NCI-H524 treated with DMSO at 0.1 percent for 48 hours (cell line): Measurements from ENCODE around the gene ANKRD11.
"Not testable (repeated sequence)": the region's sequence is repeated elsewhere in the genome, so short reads cannot be mapped to it uniquely, and the experiment has no call there.

ENCODE experiments used
- DNase-seq: peaks from one replicate; lab custom pipeline; 2025; lab: John Stamatoyannopoulos, UW

Gene ANKRD11

DNA sequence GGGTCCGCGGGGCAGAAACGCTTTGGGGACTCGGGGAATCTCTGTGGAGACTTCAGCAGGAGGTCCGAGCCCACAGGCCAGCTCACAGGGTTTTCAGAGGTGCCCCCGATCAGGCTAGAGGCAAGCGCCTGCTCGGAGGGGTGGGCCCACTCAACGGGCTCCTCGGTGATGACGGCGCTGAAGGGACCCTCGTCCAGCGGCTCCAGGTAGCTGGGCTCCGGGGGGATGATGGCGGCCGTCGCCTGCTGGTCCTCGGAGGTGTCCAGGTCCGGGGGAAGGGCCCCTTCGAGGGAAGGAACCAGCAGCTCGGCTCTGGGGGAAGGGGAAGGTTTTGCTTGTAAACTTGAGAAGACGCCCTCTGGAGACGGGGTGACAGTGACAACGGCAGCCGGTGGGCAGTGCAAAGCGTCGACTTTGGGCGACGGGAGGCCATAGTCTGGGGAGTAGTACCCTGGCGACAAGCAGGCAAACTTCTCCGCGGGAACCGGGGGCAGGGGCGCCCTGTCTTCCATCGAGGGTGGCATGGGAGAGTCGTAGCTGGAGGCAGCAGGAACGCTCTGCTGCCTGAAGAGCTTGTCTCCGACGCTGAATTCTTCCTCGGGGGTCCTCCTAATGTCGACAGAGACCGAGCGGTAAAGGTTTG lies 209.7 kb downstream of the ANKRD11 start:
- no peak for DNase-seq

DNA sequence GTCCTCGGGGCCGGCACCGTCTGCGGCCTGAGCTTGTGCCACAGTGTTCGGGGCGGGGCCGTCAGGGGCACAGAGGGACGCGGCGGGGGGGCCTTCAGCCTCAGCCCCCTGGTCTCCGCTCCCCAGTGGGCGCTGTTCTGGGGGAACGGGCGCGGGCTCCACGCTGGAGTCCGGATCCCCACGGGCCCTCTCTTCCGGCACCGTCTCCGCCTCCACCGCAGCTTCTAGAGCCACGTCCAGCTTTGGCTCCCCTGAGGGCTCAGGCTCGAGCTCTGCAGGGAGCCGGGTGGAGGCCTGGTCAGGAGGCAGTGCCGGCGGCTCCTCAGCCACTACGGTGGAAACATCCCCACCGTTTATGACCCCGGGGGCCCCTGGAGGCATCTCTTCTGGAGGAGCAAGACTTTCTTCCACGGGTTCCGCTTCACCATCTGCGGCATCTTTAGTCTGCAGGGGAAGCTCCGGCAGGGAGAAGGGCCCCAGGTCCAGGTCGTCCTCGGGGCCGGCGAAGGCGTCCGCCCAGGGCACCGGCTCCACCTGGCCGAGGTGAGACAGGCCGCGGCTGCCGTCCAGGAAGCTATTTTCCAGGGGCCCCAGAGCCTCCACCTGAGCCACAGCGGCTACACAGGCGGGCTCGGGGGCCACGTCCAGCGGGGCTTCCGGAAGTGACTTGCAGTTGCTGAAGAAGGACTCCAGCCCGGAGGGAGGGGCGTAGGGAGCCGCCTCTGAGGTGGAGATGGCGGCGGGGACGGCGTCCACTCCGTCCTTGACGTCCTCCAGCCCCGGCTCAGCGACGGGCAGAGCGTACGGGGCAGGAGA lies 210.5 kb downstream of the ANKRD11 start:
- DNase-seq, result no peak

DNA sequence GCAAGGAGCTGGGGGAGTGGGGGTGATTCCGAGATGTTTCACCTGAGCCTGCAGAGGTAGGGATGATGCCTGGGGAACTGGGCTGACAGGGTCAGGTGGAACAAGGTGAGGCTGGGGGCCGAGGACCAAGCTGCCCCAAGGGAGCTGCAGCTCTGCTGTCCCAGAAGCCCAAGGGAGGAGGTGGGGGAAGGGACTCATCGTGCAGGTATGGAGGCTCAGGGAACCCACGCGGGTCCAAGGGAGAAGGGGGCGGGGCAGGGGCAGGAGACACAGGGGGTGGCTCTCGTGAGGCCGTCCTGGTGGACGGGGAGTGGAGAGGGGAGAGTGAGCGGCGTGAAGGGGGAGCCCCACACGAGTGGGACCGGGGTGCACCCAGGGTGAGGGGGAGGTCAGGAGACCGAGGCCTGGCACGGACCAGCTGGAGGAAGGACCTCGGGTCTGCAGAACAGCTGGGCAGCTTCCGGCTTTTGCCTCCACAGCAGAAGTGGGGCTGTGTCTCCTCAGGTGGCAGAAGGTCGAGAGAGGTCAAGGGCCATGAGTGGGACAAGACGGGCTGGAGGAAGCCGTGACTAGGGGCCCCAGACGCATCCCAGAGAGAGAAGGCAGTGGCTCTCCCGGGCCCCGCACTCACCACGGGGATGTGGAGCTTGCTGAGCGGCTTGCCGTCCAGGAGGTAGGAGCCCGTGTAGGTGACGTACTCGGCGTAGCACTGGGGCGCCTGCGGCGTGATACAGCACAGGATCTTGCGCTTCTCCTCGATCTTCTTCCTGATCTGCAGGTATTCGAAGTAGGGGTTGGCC lies 211.7 kb downstream of the ANKRD11 start:
- DNase-seq, result no peak

DNA sequence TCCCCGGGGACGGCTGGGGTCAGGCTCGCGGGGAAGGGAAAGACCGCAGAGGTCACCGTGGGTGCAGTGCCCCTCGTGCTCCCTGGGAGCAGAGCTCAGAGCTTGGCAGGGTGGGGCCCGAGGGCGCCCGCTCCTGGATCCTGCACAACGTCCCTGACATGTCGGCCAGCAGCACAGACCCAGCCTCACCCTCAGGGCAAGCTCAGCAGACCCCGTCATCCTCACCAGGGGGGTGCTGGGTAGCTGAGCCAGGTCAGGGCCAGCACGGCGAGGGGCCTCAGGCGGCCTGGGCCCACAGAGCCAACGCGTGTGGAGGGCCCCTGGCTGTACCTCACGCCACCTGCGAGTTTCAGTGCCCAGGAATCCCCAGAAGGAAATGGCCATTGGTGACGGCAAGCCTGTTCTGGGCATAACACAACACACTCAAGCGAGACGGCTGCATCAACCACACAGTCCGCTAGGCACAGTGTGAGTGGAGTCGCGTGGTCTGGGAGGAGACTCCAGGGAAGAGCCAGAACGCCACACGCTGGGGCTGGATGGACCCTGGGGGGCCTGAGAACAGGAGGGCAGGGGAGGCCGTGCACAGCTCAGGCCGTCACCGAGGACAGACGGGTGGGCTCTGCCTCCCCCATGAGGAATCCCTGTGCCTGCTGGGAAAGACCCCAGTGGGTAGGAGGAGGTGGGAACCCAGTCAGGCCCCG lies 212.6 kb downstream of the ANKRD11 start:
- no peak for DNase-seq

DNA sequence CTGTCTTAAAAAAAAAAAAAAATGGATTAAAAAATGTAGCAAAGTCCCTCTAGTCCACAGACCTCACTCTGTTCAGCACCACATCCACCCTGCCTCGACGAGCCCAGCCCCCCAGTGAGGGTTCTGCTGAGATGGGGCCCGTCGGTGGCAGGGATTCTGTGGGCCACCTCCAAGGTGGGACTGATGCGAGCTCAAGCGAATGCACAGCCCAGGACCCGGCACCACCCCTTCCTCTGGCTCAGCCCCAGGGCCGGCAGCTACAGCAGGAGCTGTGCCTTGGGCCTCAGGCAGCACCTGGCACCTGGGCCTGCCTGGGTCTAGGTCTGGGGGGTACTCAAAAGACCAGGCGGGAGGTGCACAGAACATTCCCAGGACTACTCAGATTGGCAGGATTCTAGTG lies 213.3 kb downstream of the ANKRD11 start:
- no peak for DNase-seq

DNA sequence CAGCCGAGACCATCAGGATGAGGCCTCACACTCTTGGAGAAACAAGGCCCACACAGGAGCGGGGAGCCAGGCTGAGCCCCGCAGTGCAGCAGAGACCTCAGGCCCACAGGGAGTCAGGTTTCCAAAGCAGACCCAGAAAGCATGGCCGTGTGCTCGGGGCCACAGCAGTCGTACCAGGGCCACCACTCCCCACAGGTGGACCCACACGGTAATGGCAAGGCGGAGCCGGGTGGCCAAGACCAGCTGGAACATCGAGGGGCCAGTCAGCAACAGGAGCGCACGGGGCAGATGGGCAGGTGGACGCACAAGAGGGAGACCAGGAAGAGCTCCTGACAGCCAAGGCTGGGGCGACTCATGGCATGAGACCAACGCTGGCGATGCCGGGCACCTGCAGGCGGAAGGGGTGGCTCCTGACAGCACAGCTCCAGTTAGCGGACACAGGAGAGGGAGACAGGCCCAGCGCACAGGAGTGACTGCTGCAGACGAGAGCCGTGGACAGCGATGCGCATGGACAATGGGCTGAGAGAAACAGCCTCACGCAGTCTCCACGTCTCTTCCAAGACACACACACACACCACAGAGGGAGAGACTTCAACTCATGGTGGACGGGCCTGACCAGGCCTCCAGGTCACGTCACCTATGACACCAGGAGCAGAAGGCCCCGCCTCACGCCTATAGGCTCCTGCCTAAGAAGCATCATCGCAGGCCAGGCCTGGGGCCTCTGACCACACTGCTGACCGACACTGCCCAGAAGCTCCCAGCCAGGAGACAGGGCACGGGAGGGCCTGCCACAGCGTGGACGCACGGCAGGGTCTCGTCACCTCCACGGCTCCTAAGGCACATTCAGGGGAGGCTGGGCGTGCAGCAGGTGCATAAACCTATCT lies 214.3 kb downstream of the ANKRD11 start:
- no peak for DNase-seq

DNA sequence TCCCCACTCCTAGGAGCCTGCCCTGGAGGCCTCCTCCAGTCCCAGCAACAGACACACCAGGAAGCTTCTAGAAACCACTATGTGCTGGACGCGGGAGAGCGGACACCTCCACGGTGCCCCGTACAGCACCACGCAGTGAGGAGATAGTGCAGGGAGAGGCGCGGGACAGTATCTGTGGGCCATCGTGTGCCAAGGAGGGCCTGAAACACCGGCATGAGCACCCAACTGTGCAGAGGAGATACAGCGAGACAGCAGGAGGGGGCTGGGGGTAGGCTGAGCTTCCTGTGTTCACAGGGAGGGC lies 215.1 kb downstream of the ANKRD11 start:
- DNase-seq, result no peak

DNA sequence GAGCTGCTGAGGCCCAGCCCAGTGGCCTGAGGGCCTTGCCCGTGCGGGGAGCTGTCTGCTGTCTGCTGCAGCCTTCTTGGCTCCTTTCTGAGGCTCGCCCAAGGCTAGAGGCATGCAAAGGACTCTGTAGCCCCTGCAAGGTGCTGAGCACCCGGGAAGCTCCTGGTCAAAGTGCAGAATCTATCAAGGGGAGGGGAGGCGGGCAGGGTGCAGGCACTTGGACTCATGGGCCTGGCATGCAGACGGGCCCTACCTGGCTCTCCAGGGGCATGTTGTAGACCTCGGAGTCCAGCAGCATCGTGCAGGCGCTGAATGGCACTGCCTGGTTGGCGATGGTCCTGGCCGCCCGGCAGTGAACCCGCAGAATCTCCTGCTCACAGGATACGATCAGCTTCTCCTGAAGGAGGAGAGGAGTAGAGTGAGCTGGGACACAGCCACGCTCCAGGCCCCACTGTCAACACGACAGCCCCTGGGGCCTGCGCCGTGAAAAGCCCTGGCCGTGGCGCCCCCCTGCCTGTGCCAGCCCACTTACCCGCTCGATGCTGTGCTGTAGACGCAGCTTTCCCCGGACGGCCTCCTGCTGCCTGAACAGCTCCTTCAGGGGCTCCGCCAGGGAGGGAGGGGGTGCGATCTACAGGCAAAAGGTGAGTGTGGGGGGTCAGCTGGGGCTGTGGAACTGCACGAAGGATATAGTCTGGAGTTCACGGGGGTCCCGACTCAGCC lies 215.6 kb downstream of the ANKRD11 start:
- no peak for DNase-seq

DNA sequence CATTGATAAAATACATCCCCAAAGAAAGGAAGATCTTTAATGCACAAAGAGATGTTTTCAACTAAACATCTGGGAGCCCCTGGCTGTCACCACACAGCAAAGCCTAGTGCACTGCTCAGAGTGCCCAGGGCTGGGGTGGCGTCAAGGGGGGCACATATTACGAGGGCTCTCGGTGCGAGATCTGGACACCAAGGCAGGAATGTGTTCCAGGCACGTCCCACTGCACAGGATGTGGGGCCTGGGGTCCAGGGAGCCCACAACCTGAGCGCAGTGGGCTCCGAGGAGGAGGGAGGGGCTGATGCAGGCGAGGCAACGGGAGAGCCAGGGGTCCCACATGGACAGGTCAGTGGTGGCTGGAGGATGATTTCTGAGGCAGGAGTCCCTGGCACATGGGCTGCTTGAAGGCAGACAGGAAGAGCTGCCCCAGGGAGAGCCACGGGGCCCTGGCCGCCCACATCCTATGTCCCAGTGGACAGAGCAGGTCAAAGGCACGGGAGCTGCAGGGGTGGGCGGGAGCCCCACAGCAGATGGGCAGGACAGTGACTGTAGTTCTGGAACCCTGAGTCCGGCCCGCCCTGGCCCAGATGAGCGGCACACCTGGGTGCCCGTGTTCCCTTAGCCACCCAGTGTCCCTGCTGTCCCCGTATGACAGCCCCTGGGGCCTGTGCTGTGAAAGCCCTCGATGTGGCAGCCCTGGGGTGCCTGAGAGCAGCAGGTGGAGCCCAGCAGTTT lies 216.5 kb downstream of the ANKRD11 start:
- no peak for DNase-seq

DNA sequence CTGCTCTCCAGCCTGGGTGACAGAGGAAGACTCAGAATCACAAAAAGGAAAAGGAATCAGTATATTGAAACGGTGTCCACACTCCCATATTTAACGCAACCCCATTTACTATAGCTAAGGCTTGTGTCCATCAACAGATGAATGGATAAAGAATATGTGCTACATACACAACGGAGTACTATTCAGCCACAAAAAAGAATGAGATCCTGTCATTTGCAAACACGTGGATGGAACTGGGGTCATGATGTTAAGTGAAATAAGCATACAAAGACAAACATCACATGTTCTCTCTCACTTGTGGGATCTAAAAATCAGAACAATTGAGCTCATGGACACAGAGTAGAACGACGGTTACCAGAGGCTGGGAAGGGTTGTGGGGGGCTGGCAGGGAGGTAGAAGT lies 217.7 kb downstream of the ANKRD11 start:
- no peak for DNase-seq

DNA sequence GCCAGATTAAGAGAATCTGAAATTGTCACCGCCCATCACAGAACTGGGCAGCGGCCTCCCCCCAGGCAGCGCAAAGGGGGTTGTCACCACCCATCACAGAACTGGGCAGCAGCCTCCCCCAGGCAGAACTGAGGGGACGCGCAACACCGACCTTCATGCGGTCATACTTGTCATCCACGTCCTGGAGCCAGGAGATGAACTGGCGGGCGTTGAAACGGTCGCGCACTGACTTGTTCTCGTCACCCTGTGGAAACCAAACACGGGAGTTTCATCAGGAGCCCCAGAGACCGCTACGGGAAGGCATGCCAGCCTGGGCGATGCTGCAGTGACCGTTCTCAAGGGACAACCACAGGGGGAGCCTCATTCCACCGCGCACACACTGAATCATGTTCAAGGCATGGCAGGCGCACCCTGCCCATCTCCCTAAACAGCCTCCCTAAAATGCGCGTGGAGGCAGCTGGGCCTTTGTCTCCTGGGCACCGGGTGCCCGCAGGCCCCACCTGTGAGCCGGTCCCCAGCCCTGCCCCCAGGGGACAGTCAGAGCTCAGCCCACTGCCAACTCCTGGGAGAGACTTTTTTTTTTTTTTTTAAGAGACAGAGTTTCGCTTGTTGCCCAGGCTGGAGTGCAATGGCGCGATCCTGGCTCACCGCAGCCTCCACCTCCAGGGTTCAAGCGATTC lies 219.6 kb downstream of the ANKRD11 start:
- no peak for DNase-seq

DNA sequence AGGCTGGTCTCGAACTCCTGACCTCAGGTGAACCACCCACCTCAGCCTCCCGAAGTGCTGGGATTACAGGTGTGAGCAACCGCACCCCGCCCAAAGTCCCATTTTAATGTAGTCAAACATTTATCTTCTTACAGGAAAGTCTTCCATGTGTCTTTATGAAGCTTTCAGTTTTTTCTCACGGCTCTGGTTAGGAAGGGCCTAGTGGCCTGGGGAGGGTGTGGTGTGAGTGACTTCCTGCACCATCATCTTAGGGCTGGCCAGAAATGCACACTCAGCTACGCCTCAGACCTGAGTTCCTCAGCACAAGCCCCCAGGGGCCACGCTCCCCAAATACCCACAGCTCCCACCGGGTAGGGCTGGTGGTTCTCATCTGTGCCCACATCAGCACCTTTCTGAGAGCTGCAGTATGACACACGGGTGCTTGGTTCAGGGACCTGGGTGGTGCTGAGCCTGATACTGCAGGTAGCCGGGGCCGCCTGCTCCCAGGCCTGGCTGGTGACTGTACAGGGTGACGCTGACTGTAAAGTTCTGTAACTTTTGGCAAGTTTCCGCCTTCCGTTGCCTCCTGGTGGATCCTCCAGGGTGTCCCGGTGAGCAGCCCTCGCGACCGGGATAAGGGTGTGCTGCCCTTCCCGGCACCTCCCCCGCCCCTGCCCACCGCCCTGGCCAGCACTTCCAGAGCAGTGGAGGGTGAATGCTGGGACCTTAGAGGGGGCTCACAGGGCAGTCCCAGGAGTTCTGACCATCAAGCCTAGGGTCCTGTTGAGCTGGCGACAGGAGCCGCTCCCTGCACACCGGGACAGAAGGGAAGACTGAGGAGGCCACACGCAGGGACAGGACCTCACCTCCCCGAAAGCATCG lies 220.3 kb downstream of the ANKRD11 start:
- no peak for DNase-seq

DNA sequence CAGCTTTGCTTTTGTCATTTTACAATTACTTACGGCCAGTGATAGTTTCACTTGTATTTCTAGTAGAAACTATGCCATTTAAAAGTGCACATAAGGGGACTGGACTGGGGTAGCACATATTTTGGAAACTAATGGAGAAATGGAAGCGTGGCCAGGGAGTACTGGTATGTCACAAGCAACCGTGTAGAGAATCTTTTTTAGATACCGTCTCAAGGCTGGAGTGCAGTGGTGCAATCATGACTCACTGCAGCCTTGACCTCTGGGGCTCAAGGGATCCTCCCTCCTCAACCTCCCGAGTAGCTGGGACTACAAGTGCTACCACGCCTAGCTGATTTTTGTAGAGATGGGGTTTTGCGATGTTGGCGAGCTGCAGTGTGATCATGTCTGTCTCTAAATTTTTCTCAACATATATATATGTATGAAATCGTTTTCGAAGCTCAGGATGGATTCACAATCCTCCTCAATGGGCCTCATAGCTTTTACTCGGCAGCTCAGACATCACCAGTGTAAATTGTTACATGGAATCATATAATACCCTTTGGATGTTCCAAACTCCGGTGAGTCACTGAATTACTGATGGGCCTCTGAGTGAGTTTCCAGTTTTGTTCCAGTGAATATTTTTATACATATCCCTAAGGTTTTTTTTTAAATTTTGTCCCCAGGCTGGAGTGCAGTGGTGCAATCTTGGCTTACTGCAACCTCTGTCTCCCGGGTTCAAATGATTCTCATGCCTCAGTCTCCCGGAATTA lies 221.2 kb downstream of the ANKRD11 start:
- DNase-seq, result no peak

DNA sequence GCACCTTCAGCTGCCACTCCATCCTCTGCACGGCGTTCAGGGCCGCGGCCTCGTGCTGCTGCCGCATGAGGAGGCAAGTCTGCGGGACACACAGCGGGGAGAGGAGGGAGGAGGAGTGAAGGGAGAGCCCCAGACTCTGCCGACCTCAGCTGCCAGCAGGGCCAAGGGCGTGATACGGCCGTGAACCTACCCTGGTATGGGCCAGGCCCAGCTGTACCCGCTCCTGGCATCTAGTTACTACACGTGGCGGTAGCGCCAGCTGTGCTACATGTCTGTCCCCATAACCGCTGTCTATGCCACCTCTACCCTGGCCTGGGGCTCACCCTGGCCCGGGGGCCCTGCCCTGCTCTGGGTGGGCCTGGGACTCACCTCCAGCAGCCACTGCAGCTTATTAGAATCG lies 221.8 kb downstream of the ANKRD11 start:
- DNase-seq, result no peak

DNA sequence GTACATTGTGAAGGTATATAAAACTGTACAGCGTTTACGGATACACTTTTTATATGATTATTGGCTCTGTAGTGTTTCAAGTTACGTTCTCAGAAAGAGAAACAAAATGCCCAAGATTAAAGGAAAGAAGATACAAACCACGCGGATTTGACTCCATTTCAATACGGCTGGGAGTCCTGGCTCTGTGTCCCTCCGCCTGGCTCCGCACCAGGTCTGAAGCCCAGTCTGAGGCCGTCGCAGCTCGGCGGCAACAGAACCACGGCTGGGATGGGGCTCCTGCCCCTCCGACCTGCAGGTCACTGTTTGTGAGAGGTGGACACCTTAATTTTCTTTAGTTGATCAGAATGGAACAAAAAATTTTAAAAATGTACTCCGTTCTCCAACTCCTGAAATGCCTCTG lies 222.6 kb downstream of the ANKRD11 start:
- not testable (repeated sequence) for DNase-seq

DNA sequence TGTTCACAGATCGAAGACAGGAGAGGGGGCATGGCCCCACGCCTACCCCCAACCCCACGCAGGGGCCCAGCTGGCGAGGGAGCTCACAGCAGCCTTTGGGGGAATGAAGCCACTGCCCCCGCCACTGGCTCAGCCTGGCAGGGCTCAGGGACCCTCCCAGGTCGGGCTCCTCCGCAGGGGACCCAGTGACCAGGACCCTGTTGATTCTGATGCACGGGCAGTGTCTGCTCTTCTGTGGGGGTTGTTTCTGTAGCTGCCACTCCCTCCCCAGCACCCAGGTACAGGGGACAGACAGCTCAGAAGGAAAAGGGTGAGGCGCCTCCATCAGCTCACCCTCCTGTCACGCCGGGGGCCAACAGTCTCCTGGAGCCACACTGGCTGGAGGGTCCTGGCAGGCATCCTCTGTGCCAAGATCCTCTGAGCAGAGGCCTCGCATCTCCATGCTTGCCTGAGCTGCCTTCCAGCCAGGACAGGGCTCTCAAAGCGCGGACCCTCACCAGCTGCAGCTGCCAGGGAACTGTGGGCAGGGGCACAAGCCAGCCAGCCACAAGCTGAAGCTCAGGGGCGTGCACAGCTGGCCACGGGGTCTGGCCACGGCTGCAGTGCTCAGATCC lies 223.7 kb downstream of the ANKRD11 start:
- DNase-seq, result no peak

DNA sequence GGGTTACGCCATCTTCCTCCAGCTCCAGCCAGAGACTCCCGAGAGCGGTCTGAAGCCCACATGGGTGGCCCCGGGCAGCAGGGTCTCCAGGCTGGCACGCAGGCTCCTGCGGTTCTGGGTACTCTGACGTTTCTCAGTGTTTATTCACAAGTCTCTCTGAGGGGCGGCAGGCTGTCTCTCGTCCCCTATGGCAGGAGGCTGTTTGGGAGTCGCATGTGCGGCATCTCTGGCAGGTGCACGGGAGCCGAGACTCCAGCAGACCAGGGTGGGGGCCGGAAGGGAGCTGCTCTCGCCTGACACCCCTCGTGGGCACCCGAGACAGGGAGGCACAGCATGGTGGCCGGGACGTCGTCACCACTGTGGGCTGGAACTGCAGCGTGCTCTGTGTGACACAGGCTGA lies 224.7 kb downstream of the ANKRD11 start:
- no peak for DNase-seq
